Measurements from ENCODE around the gene SLC12A4.
"Not testable (repeated sequence)": the region's sequence is repeated elsewhere in the genome, so short reads cannot be mapped to it uniquely, and the experiment has no call there.

SLC12A4 gene

DNA sequence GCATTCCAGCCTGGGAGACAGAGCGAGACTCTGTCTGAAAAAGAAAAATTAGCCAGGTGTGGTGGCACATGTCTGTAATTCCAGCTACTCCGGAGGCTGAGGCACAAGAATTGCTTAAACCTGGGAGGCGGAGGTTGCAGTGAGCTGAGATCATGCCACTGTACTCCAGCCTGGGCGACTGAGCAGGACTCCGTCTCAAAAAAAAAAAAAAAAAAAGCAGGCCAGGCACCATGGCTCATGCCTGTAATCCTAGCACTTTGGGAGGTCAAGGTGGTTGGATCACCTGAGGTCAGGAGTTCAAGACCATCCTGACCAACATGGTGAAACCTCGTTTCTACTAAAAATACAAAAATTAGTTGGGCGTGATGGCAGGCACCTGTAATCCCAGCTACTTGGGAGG, 3.8 kb upstream of the SLC12A4 start:
- DNase-seq; H3K27me3 ChIP-seq (replicated peaks; ENCODE audit: control insufficient read depth, insufficient read depth, low read length, poor library complexity, severe bottlenecking); H3K4me3 ChIP-seq (ENCODE audit: insufficient read depth, low read depth, low read length, poor library complexity, severe bottlenecking); H3K27ac ChIP-seq (ENCODE audit: insufficient read depth, low read length, poor library complexity, severe bottlenecking); H3K36me3 ChIP-seq (ENCODE audit: control insufficient read depth, insufficient read depth, low read length); H3K9me3 ChIP-seq (ENCODE audit: control insufficient read depth, low read length): not testable (repeated sequence)
- H3K4me1 ChIP-seq (ENCODE audit: control insufficient read depth, insufficient read depth, low read length, poor library complexity, severe bottlenecking): peaks cover 11% of the 10 kb centered on the region

DNA sequence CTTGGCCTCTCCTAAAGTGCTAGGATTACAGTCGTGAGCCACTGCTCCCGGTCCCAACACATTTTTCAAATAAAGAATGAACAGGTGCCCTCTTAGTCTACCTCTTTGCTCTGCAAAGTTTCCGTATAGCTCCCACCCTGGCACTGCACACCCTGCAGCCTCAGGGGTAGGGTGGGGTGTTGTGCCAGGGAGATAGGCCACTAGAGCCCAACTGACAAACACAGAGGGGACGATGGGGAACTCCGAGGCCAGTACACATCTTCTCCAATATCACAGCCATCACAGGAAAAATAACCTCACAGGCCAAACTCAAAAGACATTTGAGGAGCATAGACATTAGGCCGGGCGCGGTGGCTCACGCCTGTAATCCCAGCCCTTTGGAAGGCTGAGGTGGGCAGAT, 2.7 kb upstream of the SLC12A4 start:
- Histone ChIP-seq H3K9me3 (ENCODE audit: control insufficient read depth, low read length) (no peaks in the 10 kb centered on the region), H3K27ac (ENCODE audit: insufficient read depth, low read length, poor library complexity, severe bottlenecking) (no peak overlapping the region), H3K4me3 (ENCODE audit: insufficient read depth, low read depth, low read length, poor library complexity, severe bottlenecking) (no peak overlapping the region), H3K27me3 (replicated peaks; ENCODE audit: control insufficient read depth, insufficient read depth, low read length, poor library complexity, severe bottlenecking) (no peaks in the 10 kb centered on the region), H3K4me1 (ENCODE audit: control insufficient read depth, insufficient read depth, low read length, poor library complexity, severe bottlenecking) (peaks cover 17% of the 10 kb centered on the region), H3K36me3 (ENCODE audit: control insufficient read depth, insufficient read depth, low read length) (no peaks in the 10 kb centered on the region)
- no peak for DNase-seq

DNA sequence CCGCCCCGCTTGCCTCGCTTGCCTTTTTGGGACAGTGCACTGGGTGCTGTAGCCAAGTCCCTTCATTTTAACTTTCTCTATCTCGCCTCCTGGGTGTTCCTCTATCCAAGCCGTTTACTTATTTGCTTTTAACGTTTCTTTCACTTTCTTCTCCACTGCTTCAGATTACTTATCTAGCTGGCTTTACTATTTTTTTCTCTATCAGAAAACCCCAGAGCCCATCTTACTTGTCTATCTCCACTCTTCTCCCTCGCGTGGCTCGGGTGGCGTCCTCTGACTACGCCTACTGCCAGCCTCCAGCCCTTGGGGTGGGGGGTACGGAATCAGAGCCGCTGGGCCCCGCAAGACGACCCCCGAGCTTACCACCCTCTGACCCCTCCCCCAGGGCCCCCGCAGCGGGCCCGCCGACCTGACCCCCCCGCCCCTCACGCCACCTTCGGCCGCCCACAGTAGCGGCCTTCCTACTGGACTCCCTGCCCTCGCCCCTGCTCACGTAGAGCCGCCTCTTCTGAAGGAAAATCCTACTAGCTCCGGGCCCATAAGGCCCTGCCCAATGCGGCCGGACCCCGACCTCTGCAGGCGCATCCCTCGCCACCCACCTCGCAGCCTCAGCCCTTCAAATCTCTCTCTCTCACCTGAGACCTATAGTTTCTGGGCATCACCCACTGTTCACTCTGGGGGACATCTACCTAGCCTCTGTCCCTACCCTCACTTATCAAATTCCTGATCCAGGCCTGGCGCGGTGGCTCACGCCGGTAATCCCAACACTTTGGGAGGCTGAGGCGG, 1.0 kb upstream of the SLC12A4 start:
- H3K36me3 ChIP-seq (ENCODE audit: control insufficient read depth, insufficient read depth, low read length): no peaks in the 10 kb centered on the region
- H3K27me3 ChIP-seq (replicated peaks; ENCODE audit: control insufficient read depth, insufficient read depth, low read length, poor library complexity, severe bottlenecking): no peaks in the 10 kb centered on the region
- no peaks in the 10 kb centered on the region for H3K9me3 ChIP-seq (ENCODE audit: control insufficient read depth, low read length)
- H3K4me3 ChIP-seq (ENCODE audit: insufficient read depth, low read depth, low read length, poor library complexity, severe bottlenecking): peak overlapping the region; percentile 90
- H3K27ac ChIP-seq (ENCODE audit: insufficient read depth, low read length, poor library complexity, severe bottlenecking): peak overlapping the region; percentile 53
- peaks cover 17% of the 10 kb centered on the region for H3K4me1 ChIP-seq (ENCODE audit: control insufficient read depth, insufficient read depth, low read length, poor library complexity, severe bottlenecking)
- no peak for DNase-seq

DNA sequence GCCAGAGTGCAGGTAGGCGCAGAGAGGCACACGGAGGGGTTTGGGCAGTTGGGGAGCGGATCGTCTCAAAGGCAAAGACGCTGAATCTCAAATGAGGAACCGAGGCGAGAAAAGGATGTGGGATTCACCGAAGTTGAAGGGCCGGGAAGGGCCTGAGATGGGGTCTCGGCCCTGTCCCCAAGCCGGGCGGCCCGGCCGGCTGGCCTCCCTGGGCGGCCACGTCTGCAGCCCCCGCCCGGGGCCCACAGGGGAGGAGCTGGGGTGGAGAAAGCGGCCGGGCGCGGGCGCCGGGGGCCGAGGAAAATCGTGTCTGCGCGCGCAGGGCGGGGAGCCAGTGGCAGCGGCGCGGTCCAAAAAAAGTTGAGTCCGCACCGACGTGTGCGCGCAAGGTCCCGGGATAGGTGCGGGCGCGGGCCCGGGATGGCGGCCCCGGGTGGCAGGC, 458 bp downstream of the SLC12A4 start:
- Histone ChIP-seq H3K27ac (ENCODE audit: insufficient read depth, low read length, poor library complexity, severe bottlenecking) (peak overlapping the region; percentile 53), H3K9me3 (ENCODE audit: control insufficient read depth, low read length) (no peaks in the 10 kb centered on the region), H3K4me3 (ENCODE audit: insufficient read depth, low read depth, low read length, poor library complexity, severe bottlenecking) (peak overlapping the region; percentile 90), H3K4me1 (ENCODE audit: control insufficient read depth, insufficient read depth, low read length, poor library complexity, severe bottlenecking) (peaks cover 17% of the 10 kb centered on the region), H3K27me3 (replicated peaks; ENCODE audit: control insufficient read depth, insufficient read depth, low read length, poor library complexity, severe bottlenecking) (no peaks in the 10 kb centered on the region), H3K36me3 (ENCODE audit: control insufficient read depth, insufficient read depth, low read length) (no peaks in the 10 kb centered on the region)
- peak in 1 of 3 donors; percentile 30 for DNase-seq

DNA sequence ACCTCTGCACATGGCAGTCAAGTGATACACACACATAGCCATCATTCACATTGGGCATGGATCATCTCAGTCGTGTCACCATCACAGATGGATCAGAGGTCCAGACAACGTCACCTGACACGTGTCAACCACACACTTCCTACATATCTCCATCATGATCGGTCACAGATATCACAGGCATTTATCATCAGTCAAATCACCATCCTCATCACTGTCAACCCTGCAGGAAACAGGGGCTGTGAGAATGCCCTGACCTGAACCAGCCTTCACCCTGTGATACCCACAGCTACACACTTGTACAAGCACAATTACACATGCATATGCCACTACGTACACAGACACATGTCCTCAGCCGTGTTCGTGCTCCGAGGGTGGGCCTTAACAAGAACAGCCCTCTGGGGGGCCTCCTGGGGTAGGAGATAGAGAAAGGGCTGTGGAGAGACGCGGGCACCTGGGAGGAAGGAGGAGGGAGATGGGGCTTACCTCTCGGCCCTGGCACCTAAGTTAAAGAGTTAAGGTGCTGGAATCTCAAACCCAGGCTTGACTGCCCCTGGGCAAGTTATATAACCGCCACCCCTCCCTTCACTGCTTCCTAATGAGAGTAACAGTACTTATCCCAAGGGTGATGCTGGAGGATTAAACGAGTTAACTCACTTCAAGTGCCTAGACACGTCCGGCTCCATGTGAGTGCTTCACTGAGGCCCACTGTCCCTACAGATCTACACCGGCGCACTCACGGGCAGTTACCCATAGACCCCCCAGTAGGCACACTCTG, 1.1 kb downstream of the SLC12A4 start:
- peaks cover 17% of the 10 kb centered on the region for H3K4me1 ChIP-seq (ENCODE audit: control insufficient read depth, insufficient read depth, low read length, poor library complexity, severe bottlenecking)
- DNase-seq: peak in 1 of 3 donors; percentile 3
- peak overlapping the region; percentile 53 for H3K27ac ChIP-seq (ENCODE audit: insufficient read depth, low read length, poor library complexity, severe bottlenecking)
- no peaks in the 10 kb centered on the region for H3K9me3 ChIP-seq (ENCODE audit: control insufficient read depth, low read length)
- peak overlapping the region; percentile 90 for H3K4me3 ChIP-seq (ENCODE audit: insufficient read depth, low read depth, low read length, poor library complexity, severe bottlenecking)
- no peaks in the 10 kb centered on the region for H3K36me3 ChIP-seq (ENCODE audit: control insufficient read depth, insufficient read depth, low read length)
- H3K27me3 ChIP-seq (replicated peaks; ENCODE audit: control insufficient read depth, insufficient read depth, low read length, poor library complexity, severe bottlenecking): no peaks in the 10 kb centered on the region

DNA sequence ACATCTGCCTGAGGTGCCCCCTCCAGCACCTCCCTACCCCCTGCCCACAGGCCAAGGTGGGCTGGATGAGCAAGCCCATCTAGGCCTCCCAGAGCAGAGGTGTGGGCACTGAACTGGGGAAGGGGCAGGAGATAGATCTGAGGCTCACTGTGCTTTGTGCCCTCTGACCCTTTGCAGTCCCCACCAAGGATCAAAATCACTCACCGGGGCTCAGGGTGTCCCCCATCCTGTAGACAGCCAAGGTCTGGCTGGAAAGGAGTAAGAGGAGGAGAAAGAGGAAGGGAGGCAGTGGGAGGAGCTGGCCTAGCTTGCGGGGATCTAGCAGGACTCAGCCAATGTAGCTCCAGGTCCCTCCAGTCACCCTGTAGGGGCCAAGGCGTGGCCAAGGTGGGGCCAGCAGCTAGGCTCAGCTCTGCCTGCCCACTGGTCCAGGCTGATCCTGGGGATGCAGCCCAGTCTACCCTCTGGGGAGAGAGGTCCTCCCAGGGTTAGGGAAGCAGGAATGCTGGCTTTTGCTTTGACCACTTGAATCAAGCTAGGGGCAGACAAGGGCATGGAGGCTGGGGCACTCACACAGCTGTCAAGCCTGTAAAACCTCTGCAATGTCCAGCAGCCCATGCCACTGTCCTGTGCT, 1.8 kb downstream of the SLC12A4 start:
- Histone ChIP-seq H3K36me3 (ENCODE audit: control insufficient read depth, insufficient read depth, low read length) (peaks cover 1% of the 10 kb centered on the region), H3K4me3 (ENCODE audit: insufficient read depth, low read depth, low read length, poor library complexity, severe bottlenecking) (peak overlapping the region; percentile 90), H3K27ac (ENCODE audit: insufficient read depth, low read length, poor library complexity, severe bottlenecking) (no peak overlapping the region), H3K9me3 (ENCODE audit: control insufficient read depth, low read length) (no peaks in the 10 kb centered on the region), H3K4me1 (ENCODE audit: control insufficient read depth, insufficient read depth, low read length, poor library complexity, severe bottlenecking) (peaks cover 17% of the 10 kb centered on the region), H3K27me3 (replicated peaks; ENCODE audit: control insufficient read depth, insufficient read depth, low read length, poor library complexity, severe bottlenecking) (no peaks in the 10 kb centered on the region)
- no peak for DNase-seq

DNA sequence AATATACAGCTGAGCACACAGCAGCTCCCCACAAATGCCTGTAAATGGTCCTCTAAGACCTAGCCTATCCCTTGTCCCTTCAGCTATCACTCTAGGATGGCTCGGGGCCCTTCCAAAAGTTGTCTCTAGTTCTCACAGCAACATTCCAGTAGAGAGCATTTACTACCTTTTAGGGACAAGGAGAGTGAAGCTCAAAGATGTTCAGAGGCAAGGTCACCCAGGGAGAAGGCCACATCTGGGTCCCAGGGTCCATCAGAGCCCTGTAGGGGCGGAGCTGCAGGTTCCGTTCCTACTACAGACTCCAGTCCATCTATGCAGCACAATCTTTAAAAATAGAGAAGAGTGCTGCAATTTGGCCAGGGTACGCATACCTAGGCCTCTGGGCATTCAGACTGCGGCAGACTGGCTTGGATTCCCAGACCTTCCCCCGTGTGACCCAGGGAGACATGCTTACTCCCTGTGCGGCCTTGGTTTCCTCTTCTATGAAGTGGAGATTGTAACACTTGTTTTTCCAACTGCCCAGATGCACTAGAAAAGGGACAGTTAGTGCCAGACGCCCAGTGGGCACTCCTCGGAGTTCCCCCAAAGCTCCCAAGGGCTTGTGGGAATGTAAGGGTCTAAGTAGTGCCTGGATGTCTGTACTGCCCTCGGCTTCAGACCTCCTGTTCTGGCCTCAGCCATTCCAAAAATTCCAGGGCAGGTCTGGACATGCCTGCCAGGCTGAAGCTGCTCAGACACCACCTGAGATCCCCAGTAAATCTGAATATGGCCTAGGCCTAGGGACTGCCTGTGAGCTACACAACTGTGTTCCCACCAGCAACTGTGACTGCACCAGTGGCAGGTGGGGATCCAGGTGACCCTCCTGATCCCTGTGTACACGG, 2.5 kb downstream of the SLC12A4 start:
- H3K4me3 ChIP-seq (ENCODE audit: insufficient read depth, low read depth, low read length, poor library complexity, severe bottlenecking): no peak overlapping the region
- no peak for DNase-seq
- no peak overlapping the region for H3K27ac ChIP-seq (ENCODE audit: insufficient read depth, low read length, poor library complexity, severe bottlenecking)
- H3K9me3 ChIP-seq (ENCODE audit: control insufficient read depth, low read length): no peaks in the 10 kb centered on the region
- H3K27me3 ChIP-seq (replicated peaks; ENCODE audit: control insufficient read depth, insufficient read depth, low read length, poor library complexity, severe bottlenecking): no peaks in the 10 kb centered on the region
- peaks cover 17% of the 10 kb centered on the region for H3K4me1 ChIP-seq (ENCODE audit: control insufficient read depth, insufficient read depth, low read length, poor library complexity, severe bottlenecking)
- peaks cover 7% of the 10 kb centered on the region for H3K36me3 ChIP-seq (ENCODE audit: control insufficient read depth, insufficient read depth, low read length)

DNA sequence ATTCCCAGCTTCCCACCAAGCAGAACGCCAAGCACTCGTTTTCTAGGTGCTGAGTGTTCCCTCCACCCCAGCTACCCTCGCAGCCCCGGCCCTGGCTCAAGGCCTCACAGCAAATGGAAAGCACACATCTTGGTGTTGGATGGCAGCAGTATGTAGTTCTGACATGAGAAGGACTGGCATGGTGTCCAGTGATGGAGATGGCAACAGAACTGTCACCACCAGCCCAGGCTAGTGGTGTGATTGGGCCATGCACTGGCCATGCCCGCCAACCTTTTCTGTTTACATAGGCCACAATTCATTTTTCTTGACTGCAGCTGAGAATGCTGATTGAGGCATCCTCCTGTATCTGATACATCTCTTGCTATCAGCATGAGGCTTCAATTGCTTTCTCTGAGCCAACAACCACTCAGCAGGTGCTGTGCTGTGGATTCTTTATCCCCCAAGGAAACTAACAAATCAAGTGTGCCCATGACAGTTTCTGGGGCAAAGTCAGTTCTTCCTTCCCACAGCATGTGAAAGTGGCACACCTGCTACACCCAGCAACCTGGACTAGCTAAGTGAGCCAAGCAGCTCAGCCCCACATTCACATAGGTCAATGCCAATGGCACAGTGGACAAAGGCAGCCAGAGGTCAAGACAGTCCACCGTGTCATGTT, 3.8 kb downstream of the SLC12A4 start:
- H3K4me3 ChIP-seq (ENCODE audit: insufficient read depth, low read depth, low read length, poor library complexity, severe bottlenecking): no peak overlapping the region
- no peak overlapping the region for H3K27ac ChIP-seq (ENCODE audit: insufficient read depth, low read length, poor library complexity, severe bottlenecking)
- no peaks in the 10 kb centered on the region for H3K9me3 ChIP-seq (ENCODE audit: control insufficient read depth, low read length)
- peaks cover 17% of the 10 kb centered on the region for H3K4me1 ChIP-seq (ENCODE audit: control insufficient read depth, insufficient read depth, low read length, poor library complexity, severe bottlenecking)
- DNase-seq: no peak
- H3K36me3 ChIP-seq (ENCODE audit: control insufficient read depth, insufficient read depth, low read length): peaks cover 7% of the 10 kb centered on the region
- no peaks in the 10 kb centered on the region for H3K27me3 ChIP-seq (replicated peaks; ENCODE audit: control insufficient read depth, insufficient read depth, low read length, poor library complexity, severe bottlenecking)

DNA sequence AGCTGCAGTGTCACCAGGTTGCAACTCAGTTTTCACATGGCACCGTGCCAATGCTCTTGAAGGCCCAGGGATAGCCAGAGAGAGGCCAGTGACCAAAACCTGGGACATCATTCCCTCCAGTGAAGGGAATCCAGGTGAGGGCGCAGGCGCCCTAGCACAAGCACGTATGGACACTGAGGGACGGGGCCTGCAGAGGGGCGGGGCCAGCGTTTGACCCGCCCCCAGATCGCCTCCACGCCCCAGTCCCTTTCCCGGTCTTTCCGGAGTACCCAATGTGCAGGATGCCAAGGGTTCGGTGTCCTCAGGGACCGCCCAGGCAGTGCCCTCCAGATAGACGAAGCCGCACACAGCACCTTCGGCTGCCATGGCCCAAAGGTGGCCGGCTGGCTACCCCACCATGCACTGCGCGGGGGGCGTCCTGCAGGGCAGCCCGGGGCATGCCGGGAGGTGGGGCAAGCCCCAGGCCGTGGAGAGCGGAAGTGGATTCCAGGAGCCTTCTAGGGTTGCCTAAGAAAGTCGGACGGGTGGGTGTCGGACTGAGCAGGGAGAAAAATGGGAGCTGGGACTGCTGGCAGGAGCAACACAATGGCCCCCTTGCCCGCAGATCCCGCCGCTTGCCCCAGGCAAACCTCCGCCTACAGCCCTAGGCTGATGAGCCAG, 4.6 kb downstream of the SLC12A4 start:
- Histone ChIP-seq H3K9me3 (ENCODE audit: control insufficient read depth, low read length) (no peaks in the 10 kb centered on the region), H3K4me3 (ENCODE audit: insufficient read depth, low read depth, low read length, poor library complexity, severe bottlenecking) (no peak overlapping the region), H3K27ac (ENCODE audit: insufficient read depth, low read length, poor library complexity, severe bottlenecking) (no peak overlapping the region), H3K27me3 (replicated peaks; ENCODE audit: control insufficient read depth, insufficient read depth, low read length, poor library complexity, severe bottlenecking) (no peaks in the 10 kb centered on the region), H3K36me3 (ENCODE audit: control insufficient read depth, insufficient read depth, low read length) (peaks cover 7% of the 10 kb centered on the region), H3K4me1 (ENCODE audit: control insufficient read depth, insufficient read depth, low read length, poor library complexity, severe bottlenecking) (peaks cover 14% of the 10 kb centered on the region)
- no peak for DNase-seq

Data from effector memory CD4-positive, alpha-beta T cell (primary cell).